RCC 7860 (cell line): ENCODE results near the gene NOD1.

Source experiments
- DNase-seq: peaks from one replicate; pipeline ENCODE4 v3.0.0-alpha.2; 2015; ENCODE audit warnings: low spot score
- FAIRE-seq: peaks from 2 replicates; lab custom pipeline; 2012; peaks lifted over from hg19 to GRCh38; lab: Jason Lieb, UNC

The NOD1 gene

GRCh38 chr7:30472081-30472783, 6.4 kb downstream of the NOD1 start:
- FAIRE-seq: no peak

GRCh38 chr7:30471205-30471604, 7.4 kb downstream of the NOD1 start:
- FAIRE-seq (no peak), DNase-seq (no peak)

More at GRCh38 chr7:30472081-30472783, 6.4 kb downstream of the NOD1 start:
- DNase-seq: no peak

- FAIRE-seq: no peak
- no peak for DNase-seq
Measured at GRCh38 chr7:30470771-30471170, 7.8 kb downstream of the NOD1 start.

- DNase-seq (no peak), FAIRE-seq (no peak)
Measured at GRCh38 chr7:30470163-30470770, 8.3 kb downstream of the NOD1 start.

GRCh38 chr7:30469303-30469702, 9.3 kb downstream of the NOD1 start:
- FAIRE-seq (no peak), DNase-seq (peak; percentile 42)

GRCh38 chr7:30468791-30469190, 9.8 kb downstream of the NOD1 start:
- FAIRE-seq (no peak), DNase-seq (no peak)

GRCh38 chr7:30468041-30468440, 10.5 kb downstream of the NOD1 start:
- DNase-seq (no peak), FAIRE-seq (no peak)

- FAIRE-seq: no peak
- no peak for DNase-seq
Measured at GRCh38 chr7:30467271-30467670, 11.3 kb downstream of the NOD1 start.

- DNase-seq (no peak), FAIRE-seq (no peak)
Measured at GRCh38 chr7:30466266-30466665, 12.3 kb downstream of the NOD1 start.

- DNase-seq: no peak
- no peak for FAIRE-seq
Measured at GRCh38 chr7:30465811-30466180, 12.8 kb downstream of the NOD1 start.

- FAIRE-seq (no peak), DNase-seq (no peak)
Measured at GRCh38 chr7:30465046-30465810, 13.4 kb downstream of the NOD1 start.

GRCh38 chr7:30464231-30464671, 14.3 kb downstream of the NOD1 start:
- DNase-seq (no peak), FAIRE-seq (no peak)

GRCh38 chr7:30463405-30464145, 15.0 kb downstream of the NOD1 start:
- DNase-seq: no peak
- FAIRE-seq: no peak

GRCh38 chr7:30462179-30462578, 16.4 kb downstream of the NOD1 start:
- DNase-seq (no peak), FAIRE-seq (no peak)

- FAIRE-seq (no peak), DNase-seq (no peak)
Measured at GRCh38 chr7:30460246-30460633, 18.3 kb downstream of the NOD1 start.

- FAIRE-seq: peak; percentile 61
- DNase-seq: peak; percentile 66
Measured at GRCh38 chr7:30459591-30460245, 18.9 kb downstream of the NOD1 start.

- no peak for DNase-seq
- FAIRE-seq: no peak
Measured at GRCh38 chr7:30458311-30458710, 20.3 kb downstream of the NOD1 start.

- no peak for DNase-seq
- FAIRE-seq: no peak
Measured at GRCh38 chr7:30453921-30454320, 24.7 kb downstream of the NOD1 start.

GRCh38 chr7:30453016-30453415, 25.6 kb downstream of the NOD1 start:
- no peak for FAIRE-seq
- DNase-seq: no peak

- no peak for FAIRE-seq
- DNase-seq: no peak
Measured at GRCh38 chr7:30452280-30452930, 26.2 kb downstream of the NOD1 start.
